ENCODE data around the gene UBD. TPM values are rescaled to one million over a fixed set of nuclear protein-coding genes. Genes with fewer than 3 reads are reported as not detected.
A peak's percentile ranks its signal among the peaks of the same experiment; 100 is the strongest.

The UBD gene
- total and polyA plus RNA-seq, 2 of the 13 experiments (the other 11 are each of a cell fraction or from before 2014, with no cell fraction given), result 13.9 to 172 TPM

DNA sequence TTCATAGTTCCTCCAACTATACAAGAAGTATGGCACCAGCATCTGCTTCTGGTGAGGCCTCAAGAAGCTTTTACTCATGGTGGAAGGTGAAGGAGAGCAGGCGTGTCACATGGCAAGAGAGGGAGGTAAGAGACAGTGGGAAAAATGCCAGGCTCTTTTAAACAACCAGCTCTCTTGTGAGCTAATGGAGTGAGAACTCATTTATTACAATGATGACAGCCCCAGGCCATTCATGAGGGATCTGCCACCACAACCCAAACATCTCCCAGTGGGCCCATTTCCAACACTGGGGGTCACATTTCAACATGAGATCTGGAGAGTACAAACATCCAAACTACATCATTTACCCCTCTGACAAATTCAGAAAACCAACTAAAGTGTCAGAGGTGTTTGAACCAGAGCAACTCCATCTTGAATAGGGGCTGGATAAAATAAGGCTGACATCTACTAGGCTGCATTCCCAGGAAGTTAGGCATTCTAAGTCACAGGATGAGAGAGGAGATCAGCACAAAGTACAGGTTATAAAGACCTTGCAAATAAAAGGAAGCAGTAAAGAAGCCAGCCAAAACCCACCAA, 2.2 kb upstream of the UBD start (continued):
- TF ChIP-seq HOXA5 (CRISPR knock-in tag; IDR thresholded peaks at IDR 0.05), result no peak
- TF ChIP-seq, protein P1, sequence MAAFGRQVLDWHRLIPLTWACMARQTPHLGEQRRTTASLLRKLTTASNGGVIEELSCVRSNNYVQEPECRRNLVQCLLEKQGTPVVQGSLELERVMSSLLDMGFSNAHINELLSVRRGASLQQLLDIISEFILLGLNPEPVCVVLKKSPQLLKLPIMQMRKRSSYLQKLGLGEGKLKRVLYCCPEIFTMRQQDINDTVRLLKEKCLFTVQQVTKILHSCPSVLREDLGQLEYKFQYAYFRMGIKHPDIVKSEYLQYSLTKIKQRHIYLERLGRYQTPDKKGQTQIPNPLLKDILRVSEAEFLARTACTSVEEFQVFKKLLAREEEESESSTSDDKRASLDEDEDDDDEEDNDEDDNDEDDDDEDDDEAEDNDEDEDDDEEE (CRISPR knock-in tag; IDR thresholded peaks at IDR 0.05), result no peak

DNA sequence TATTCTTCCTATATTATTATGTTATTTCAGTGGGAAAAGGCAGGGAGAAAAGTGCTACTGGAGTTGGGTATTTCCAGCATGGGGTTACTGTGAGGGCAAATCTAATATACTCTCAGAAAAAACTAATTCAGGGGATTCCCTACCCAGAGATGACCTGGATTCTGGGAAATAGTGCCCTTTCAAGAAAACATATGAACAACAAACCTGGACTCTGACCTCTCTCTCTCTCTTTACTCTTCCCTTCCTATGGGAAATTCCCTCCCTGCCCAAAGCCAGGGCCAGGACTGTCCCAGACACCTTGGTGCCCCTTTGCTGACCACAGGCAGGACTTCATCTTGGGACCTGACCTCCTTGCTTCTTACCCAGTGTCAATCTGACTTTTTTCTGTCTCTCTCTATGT, 1.6 kb upstream of the UBD start:
- no peak overlapping the region for H3K27ac ChIP-seq (ENCODE audit: extremely low read length, insufficient read depth, low read length)
- DNase-seq (ENCODE audit: low spot score) (peak; percentile 43), ATAC-seq (peak; percentile 48; the same call in 2 of the 3 replicates), FAIRE-seq (no peak)
- no peak overlapping the region for H3K4me3 ChIP-seq (replicated peaks in 1 of 3; ENCODE audit: insufficient read depth in 1 of 3, low read depth in 2 of 3, low read length in 3 of 3)
- no peaks in the 10 kb centered on the region for H4K20me1 ChIP-seq (ENCODE audit: insufficient read depth, low read length)
- ChIA-PET POLR2A (no interaction called here), CTCF (ENCODE audit: low intra/inter-chr PET ratio, low total read pairs) (no interaction called here)
- H3K79me2 ChIP-seq (ENCODE audit: insufficient read depth, low read length), result no peaks in the 10 kb centered on the region
- H3K27me3 ChIP-seq (ENCODE audit: control insufficient read depth in 1 of 2, insufficient read depth in 2 of 2, low read length in 2 of 2), result no peaks in the 10 kb centered on the region
- no TSS peak for BruUV-seq (replicated peaks)
- intact Hi-C loops (cut with micrococcal nuclease; ENCODE audit: unreplicated experiment), result no loop called here
- H3K36me3 ChIP-seq (replicated peaks in 1 of 2; ENCODE audit: control insufficient read depth in 1 of 2, insufficient read depth in 2 of 2, low read length in 2 of 2), result no peaks in the 10 kb centered on the region
- in situ Hi-C loops (cut with HindIII; ENCODE audit: extremely low pct_ligation_motif_present, low pct_unique_long_range_greater_than_20kb), result no loop called here
- no peak overlapping the region for H3K9ac ChIP-seq (ENCODE audit: insufficient read depth, low read depth, low read length)
- no peak overlapping the region for H2AFZ ChIP-seq (ENCODE audit: low read length)
- H3K4me1 ChIP-seq (ENCODE audit: insufficient read depth, low read length), result peaks cover 37% of the 10 kb centered on the region
- no peaks in the 10 kb centered on the region for H3K9me3 ChIP-seq (ENCODE audit: low read length)
- H3K4me2 ChIP-seq (ENCODE audit: low read depth, low read length), result peak overlapping the region; percentile 67
- TF ChIP-seq ZNF331 (CRISPR knock-in tag; IDR thresholded peaks at IDR 0.05) (0 out of 2 replicates have a peak, but pooled peaks have one; percentile 20), TBP (CRISPR knock-in tag; IDR thresholded peaks at IDR 0.05) (no peak), ZNF10 (CRISPR knock-in tag; IDR thresholded peaks at IDR 0.05; ENCODE audit: borderline replicate concordance, low read depth) (no peak), NFE2L2 (IDR thresholded peaks at IDR 0.05; ENCODE audit: low read length) (no peak), SALL1 (CRISPR knock-in tag; IDR thresholded peaks at IDR 0.05) (0 out of 2 replicates have a peak, but pooled peaks have one; percentile 46), HMG20A (CRISPR knock-in tag; IDR thresholded peaks at IDR 0.05; ENCODE audit: borderline replicate concordance) (peak; percentile 80; the same call in 1 of the 2 replicates), ZNF564 (CRISPR knock-in tag; IDR thresholded peaks at IDR 0.05) (no peak), POLR2AphosphoS5 (IDR thresholded peaks at IDR 0.05; ENCODE audit: low read depth, low read length) (no peak), HNF4A (CRISPR knock-in tag; IDR thresholded peaks at IDR 0.05) (peak; percentile 80), HNF4G (IDR thresholded peaks at IDR 0.05; ENCODE audit: borderline replicate concordance, low read depth, low read length) (peak; percentile 53; the same call in 1 of the 2 replicates), HNF4G (CRISPR knock-in tag; IDR thresholded peaks at IDR 0.05; ENCODE audit: borderline replicate concordance, low read depth) (peak; percentile 49; the same call in 1 of the 2 replicates), ARHGAP35 (CRISPR knock-in tag; IDR thresholded peaks at IDR 0.05; ENCODE audit: borderline replicate concordance) (no peak), FOXA3 (CRISPR knock-in tag; IDR thresholded peaks at IDR 0.05) (peak; percentile 11; the same call in 1 of the 2 replicates), ISL2 (CRISPR knock-in tag; IDR thresholded peaks at IDR 0.05) (peak; percentile 18; the same call in 1 of the 2 replicates), HIVEP1 (CRISPR knock-in tag; IDR thresholded peaks at IDR 0.05) (peak; percentile 55; the same call in 1 of the 2 replicates), HMGA1 (CRISPR knock-in tag; conservative IDR thresholded peaks at IDR 0.05) (no peak), BCL6 (CRISPR knock-in tag; IDR thresholded peaks at IDR 0.05) (peak; percentile 64)
- TF ChIP-seq, protein P2, sequence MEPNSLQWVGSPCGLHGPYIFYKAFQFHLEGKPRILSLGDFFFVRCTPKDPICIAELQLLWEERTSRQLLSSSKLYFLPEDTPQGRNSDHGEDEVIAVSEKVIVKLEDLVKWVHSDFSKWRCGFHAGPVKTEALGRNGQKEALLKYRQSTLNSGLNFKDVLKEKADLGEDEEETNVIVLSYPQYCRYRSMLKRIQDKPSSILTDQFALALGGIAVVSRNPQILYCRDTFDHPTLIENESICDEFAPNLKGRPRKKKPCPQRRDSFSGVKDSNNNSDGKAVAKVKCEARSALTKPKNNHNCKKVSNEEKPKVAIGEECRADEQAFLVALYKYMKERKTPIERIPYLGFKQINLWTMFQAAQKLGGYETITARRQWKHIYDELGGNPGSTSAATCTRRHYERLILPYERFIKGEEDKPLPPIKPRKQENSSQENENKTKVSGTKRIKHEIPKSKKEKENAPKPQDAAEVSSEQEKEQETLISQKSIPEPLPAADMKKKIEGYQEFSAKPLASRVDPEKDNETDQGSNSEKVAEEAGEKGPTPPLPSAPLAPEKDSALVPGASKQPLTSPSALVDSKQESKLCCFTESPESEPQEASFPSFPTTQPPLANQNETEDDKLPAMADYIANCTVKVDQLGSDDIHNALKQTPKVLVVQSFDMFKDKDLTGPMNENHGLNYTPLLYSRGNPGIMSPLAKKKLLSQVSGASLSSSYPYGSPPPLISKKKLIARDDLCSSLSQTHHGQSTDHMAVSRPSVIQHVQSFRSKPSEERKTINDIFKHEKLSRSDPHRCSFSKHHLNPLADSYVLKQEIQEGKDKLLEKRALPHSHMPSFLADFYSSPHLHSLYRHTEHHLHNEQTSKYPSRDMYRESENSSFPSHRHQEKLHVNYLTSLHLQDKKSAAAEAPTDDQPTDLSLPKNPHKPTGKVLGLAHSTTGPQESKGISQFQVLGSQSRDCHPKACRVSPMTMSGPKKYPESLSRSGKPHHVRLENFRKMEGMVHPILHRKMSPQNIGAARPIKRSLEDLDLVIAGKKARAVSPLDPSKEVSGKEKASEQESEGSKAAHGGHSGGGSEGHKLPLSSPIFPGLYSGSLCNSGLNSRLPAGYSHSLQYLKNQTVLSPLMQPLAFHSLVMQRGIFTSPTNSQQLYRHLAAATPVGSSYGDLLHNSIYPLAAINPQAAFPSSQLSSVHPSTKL (CRISPR knock-in tag; IDR thresholded peaks at IDR 0.05), result peak; percentile 67

All from HepG2 (cell line).